NK-92 (cell line): ENCODE measurements around the gene MME.

Experiments used
- DNase-seq: peaks from one replicate; lab custom pipeline; 2025; ENCODE audit not compliant: unreplicated experiment; lab: John Stamatoyannopoulos, UW

The MME gene

GRCh38 chr3:155079746-155080487, at the start of gene MME:
Gene MME, plus strand, starts transcription at chr3:155080319. Its CDS starts 3,849 bp downstream, at chr3:155084168.
- no peak for DNase-seq

- DNase-seq: no peak
Measured at GRCh38 chr3:155031186-155031585, 48.9 kb upstream of the MME start.

DNA sequence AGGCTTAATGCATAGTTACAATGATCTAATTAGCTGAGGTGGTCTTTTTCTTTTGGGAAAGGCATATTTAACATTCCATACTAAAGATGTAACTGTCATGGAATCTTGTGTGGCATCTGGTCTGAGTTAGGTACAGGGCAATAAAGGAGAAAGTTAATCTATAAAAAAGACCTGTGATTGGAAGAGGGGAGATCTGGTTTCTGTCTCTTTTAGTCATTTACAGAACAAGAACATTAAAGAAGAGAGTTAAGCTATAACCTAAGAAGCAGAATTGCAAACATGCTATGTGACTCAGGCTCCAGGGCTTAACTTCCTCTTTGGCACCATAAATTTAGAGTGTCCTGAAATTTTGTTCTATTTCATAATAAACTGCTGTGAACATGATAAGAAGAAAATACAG, 47.2 kb upstream of the MME start:
- DNase-seq: no peak

DNA sequence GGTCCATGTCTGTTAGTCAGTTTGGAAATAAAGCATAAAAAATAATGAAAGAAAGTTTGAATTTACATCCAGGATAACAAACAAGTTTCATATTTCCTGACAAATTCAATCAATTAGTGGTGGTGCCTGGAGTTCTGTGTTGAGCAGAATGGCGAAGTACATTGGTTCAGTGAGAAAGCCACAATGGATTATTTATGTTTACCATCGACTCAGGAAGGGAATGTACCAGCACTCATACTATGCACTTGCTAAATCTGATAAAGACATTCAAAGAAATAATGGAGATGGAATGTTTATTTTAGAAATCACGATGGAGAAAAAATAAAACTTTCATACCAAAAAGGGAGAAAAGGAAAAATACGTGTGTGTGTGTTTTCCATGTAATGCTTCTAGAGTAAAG, 45.3 kb upstream of the MME start:
- DNase-seq: no peak

DNA sequence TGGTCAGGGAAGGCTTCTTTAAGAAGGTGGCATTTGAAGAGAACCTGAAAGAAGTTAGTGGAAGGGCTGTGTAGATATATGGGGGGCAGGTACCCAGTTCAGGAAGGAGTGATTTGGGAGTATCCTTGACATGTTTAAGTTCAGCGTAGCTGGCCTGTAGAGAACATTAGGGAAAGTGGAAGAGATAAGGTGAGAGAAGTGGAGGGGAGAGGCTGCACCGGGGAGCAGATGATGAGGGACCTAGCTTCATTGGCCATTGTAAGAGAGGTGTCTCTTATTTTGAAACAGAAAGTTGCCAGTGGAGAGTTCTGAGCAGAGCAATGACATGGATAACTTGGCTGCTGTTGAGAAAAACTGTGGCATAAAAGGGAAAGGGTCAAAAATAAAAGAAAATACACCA, 44.6 kb upstream of the MME start:
- no peak for DNase-seq

DNA sequence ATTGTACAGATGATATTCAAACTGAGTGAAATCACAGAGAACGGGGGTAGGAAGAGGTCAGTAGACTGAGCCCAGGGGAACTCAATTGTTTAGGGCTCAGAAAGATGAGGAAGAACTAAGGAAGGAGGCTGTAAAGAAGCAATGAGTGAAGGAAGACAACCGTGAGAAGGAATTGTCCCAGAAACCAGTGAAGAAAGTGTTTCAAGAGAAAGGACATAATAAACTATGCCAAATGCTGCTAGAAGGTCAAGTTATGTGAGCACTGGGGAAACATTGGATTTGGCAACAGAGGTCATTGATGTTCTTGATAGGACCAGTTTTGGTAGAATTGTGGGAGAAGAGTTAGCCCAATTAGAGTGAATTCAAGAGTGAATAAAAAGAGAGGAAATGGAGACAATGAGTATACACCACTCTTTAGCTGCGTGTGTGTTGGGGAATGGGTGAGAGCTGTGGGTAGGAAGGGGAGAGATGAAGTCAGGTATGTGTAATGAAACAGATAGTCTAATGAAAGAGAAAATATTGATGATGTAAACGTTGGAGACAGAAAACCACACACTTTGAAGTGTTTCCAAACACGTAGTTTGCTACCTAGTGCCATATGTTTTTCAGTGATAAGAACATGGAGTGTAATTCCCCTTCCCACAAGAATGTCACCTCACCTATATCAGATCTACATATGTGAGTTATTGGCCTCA, 42.5 kb upstream of the MME start:
- DNase-seq: no peak

DNA sequence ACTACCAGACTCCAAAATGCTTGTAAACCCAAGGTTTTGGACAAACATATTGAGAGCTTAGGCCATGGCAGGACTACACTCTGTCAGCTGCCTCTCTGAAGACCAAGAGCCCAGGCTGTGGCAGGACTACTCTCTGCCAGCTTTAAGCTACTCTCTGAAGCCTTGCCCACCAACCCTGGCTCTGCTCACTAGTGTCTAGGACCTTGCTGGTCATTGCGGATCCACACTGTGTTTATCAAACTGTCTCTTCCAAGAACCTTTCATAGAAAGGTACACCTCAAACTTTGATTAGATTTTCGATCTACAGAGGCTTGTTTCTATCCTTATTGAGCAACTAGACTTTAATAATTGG, 41.9 kb upstream of the MME start:
- no peak for DNase-seq

DNA sequence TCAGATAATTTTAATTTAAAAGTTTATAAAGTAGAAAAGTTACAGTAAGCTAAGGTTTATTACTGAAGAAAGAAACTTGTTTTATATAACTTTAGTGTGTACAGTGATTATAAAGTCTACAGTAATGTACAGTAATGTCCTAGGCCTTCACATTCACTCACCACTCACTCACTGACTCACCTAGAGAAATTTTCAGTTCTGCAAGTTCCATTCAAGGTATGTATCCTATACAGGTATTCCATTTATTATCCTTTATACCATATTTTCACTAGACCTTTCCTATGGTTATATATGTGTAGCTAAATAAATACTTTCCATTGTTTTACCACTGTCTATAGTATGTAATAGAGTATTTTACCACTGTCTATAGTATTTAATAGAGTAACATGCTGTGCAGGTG, 33.2 kb upstream of the MME start:
- no peak for DNase-seq

DNA sequence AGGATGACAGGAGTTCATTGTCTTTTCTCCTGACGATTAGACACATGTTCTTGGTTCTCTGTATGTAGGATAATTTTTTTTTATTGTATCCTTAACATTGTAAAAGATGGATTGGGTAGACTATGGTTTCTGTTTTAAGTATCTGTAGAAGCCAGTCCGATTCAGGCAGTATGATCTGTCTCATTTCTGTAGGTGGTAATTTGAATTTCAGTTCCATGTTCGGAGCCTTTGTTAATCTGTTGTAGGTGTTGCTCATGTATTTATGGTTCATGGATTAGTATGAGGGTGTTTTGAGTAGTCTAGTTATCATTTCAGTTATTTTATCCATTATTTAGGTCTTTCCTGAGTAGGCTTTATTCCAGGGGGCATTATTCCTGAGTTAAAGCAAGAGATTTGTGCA, 32.4 kb upstream of the MME start:
- DNase-seq: no peak

DNA sequence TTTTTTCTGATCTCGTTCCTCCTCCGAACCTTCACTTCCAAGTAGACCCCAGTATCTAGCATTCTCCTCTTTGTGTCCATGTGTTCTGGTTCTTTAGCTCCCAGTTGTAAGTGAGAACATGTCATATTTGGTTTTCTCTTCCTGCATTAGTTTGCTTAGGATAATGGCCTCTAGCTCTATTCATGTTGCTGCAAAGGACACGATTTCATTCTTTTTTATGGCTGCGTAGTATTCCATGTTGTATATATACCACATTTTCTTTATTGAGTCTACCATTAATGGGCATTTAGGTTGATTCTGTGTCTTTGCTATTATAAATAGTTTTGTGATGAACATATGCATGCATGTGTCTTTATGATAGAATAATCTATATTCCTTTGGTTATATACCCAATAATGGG, 30.2 kb upstream of the MME start:
- no peak for DNase-seq

- DNase-seq: no peak
Measured at GRCh38 chr3:155052470-155052869, 27.6 kb upstream of the MME start.

GRCh38 chr3:155053756-155054155, 26.4 kb upstream of the MME start:
- no peak for DNase-seq

GRCh38 chr3:155064920-155065319, 15.2 kb upstream of the MME start:
- DNase-seq: no peak

GRCh38 chr3:155065537-155065936, 14.6 kb upstream of the MME start:
- DNase-seq: no peak

- DNase-seq: no peak
Measured at GRCh38 chr3:155069729-155070128, 10.4 kb upstream of the MME start.

DNA sequence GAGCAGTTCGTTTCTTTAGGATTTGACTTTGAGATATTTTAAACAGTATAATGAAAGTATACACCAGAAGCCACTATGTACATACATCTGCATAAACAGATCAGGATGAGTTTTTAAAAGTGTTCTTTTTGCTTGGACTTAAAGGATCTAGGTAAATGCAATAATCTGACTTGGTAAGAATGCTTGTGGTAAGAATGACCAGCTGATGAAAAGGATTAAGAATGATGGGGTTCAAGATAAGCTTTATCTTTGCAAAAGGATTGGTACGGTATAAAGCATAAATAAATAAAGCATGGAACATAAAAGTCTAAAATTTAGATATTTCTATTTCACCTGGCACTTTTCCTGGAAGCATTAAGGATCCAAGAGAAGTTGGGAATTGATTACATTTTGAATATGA, 9.8 kb upstream of the MME start:
- DNase-seq: no peak

DNA sequence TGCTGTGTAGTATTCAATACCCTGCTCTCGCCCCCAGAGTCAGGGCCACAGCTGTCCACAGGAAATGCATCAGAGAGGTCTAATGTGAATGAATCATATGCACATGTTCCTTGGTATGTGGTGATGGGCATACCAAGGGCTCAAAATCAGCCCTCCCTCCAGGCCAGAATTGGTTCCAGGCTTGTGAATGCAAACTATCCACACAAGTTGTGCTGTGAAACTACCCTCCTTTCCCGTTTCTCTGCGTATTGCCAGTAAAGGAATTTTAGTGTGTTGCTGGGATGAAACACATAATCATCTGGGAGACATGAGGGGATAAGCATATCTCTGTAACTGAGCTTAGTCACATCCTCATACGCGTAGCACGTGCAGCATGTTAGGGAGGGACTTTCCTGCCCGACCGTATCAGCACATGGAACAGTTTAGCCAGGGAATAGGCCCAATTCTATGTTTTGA, 9.2 kb upstream of the MME start:
- no peak for DNase-seq

DNA sequence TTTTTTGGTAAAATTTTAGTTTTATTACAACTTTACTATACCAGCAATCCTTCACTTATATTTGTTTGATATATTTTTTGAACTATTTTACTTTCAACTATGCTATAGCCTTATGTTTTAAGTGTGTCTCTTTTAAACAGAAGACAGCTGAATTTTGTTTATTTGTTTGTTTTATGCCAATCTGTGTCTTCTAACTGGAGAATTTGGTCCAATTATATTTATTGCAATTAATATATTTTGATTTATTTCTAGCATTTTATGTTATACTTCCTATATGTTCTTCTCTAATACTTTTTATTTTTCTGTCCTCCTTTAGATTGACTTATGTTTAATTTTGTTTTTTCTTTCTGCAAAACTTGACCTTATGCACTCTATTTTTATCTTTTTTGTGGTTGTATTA, 4.9 kb upstream of the MME start:
- no peak for DNase-seq

- no peak for DNase-seq
Measured at GRCh38 chr3:155076888-155077287, 3.2 kb upstream of the MME start.

DNA sequence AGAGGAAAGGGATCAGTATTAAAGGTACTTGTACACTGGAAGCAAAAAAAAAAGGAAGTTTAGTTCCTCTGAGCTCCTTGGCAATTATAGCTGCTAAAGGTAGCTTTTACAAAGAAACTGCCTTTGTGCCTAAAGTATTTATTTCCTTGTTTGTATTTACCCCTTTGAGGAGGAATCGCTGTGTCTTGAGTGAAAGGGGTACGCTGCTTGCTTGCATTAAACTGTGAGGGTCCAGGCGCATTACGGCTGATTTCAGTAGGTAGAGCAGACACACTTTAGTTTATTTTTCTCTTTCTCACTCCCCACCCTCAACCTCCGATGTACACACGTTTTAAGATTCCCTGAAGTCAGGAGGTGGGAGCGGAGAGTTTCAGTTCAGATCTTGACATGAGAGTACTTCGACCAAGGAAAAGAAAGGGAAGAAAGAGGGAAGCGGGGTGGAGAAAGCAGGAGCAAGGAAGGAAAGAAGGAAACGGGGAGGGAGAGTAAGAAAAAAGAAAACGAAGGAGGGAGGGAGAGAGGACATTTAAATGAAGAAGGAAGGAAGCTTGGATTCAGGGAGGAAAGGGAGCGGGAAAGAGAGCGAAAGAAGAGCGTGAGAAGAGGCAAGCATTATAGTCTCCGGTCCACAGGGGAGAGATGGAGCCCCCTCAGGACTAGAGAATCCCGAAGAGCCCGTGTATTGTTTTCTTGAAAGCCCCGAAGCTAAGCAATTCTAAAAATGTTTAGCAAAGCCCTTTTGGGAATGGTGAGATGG, 1.2 kb upstream of the MME start:
- DNase-seq: no peak

DNA sequence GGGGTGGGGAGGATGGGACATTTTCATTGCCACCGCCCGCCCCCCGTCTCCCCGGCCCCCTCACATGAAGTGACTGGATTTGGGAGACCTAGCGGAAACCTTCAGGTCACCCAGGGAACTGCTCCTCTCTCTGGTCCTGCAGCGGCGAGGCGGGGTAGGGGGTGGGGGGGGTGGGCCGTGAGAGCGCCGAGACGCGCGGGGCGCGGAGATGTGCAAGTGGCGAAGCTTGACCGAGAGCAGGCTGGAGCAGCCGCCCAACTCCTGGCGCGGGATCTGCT, 712 bp upstream of the MME start:
- DNase-seq: no peak

DNA sequence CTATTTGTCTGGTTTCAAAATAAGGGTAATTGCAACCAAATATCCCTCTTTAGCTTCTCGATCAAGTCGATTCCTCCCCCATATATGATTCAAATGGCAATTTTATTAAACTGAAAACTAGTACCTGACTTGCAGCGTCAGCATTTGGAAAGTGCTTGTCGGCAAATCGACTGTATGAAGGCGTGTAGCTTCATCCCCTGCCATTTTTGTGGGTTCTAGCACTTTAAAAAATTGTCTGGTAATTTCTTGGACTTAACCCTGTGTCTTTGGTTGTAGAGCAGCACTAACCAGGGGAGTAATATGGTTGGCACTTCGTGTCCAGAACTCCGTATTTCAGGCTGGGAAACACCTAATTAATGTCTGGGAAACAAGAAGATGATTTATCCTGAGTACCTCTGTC, 573 bp downstream of the MME start:
- DNase-seq: no peak
